ENCODE data around the gene MBOAT7. TPM values are rescaled to one million over a fixed set of nuclear protein-coding genes. Genes with fewer than 3 reads are reported as not detected.
"Not testable (repeated sequence)": the region's sequence is repeated elsewhere in the genome, so short reads cannot be mapped to it uniquely, and the experiment has no call there.

Gene MBOAT7
- total RNA-seq, 1 donor from 2014 or later, result 57.9 TPM

DNA sequence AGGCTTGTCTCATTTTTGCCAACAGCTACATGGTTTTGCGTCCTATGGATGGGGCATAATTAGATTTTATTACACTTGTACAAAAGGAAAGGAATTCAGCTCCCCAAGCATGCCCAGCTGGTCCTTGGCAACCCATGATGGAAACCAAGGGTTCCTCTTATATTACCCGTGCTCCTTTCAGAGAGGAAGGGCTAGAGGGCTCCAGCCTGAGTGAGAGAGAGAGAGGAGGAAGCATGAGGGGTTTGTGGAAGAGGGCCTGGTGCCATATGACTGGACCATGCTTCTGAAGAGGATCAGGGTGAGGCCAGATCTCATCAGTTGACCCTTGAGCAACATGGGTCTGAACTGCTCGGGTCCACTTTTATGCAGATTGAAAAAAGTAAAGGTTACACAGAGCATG lies 7.7 kb upstream of the MBOAT7 start:
- no peak for ATAC-seq
- intact Hi-C loops (cut with DNase I), result no loop called here
- H3K36me3 ChIP-seq, result peaks cover 42% of the 10 kb centered on the region
- H3K27me3 ChIP-seq, result no peaks in the 10 kb centered on the region
- H3K9me3 ChIP-seq, result no peaks in the 10 kb centered on the region
- no peak overlapping the region for H3K27ac ChIP-seq
- H3K4me3 ChIP-seq, result no peak overlapping the region
- TF ChIP-seq, protein P1, sequence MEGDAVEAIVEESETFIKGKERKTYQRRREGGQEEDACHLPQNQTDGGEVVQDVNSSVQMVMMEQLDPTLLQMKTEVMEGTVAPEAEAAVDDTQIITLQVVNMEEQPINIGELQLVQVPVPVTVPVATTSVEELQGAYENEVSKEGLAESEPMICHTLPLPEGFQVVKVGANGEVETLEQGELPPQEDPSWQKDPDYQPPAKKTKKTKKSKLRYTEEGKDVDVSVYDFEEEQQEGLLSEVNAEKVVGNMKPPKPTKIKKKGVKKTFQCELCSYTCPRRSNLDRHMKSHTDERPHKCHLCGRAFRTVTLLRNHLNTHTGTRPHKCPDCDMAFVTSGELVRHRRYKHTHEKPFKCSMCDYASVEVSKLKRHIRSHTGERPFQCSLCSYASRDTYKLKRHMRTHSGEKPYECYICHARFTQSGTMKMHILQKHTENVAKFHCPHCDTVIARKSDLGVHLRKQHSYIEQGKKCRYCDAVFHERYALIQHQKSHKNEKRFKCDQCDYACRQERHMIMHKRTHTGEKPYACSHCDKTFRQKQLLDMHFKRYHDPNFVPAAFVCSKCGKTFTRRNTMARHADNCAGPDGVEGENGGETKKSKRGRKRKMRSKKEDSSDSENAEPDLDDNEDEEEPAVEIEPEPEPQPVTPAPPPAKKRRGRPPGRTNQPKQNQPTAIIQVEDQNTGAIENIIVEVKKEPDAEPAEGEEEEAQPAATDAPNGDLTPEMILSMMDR (IDR thresholded peaks at IDR 0.05), result no peak
- H3K4me1 ChIP-seq, result peaks cover 20% of the 10 kb centered on the region
- DNase-seq, result no peak

DNA sequence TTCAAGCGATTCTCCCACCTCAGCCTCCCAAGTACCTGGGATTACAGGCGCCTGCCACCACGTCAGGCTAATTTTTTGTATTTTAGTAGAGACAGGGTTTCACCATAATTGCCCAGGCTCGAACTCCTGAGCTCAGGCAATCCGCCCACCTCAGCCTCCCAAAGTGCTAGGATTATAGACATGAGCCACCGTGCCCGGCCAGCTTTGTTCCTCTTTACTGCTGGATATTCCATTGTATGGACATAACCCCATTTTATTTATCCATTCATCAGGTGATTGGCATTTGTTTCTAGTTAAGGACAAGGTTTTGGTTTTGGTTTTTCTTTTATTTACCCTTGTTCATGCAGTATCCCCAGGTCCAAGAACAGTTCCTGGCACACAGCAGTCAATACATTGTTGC lies 7.2 kb upstream of the MBOAT7 start:
- ATAC-seq (no peak), DNase-seq (no peak)
- H3K4me3 ChIP-seq, result no peak overlapping the region
- TF ChIP-seq, protein P1 (IDR thresholded peaks at IDR 0.05), result no peak
- intact Hi-C loops (cut with DNase I), result no loop called here
- no peaks in the 10 kb centered on the region for H3K9me3 ChIP-seq
- peaks cover 37% of the 10 kb centered on the region for H3K36me3 ChIP-seq
- peaks cover 20% of the 10 kb centered on the region for H3K4me1 ChIP-seq
- H3K27me3 ChIP-seq, result no peaks in the 10 kb centered on the region
- H3K27ac ChIP-seq, result no peak overlapping the region

DNA sequence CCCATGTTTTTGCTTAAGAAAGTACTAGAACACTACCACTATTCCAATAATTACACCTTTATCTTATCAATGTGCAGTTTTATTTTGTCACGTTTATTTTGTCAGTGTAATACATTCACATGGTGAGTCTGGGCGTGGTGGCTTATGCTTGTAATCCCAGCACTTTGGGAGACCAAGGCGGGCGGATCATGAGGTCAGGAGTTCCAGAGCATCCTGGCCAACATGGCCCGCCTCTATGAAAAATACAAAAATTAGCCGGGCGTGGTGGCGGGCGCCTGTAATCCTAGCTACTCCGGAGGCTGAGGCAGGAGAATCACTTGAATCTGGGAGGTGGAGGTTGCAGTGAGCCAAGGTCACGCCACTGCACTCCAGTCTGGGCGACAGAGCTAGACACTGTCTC lies 5.1 kb upstream of the MBOAT7 start:
- intact Hi-C loops (cut with DNase I), result not testable (repeated sequence)

DNA sequence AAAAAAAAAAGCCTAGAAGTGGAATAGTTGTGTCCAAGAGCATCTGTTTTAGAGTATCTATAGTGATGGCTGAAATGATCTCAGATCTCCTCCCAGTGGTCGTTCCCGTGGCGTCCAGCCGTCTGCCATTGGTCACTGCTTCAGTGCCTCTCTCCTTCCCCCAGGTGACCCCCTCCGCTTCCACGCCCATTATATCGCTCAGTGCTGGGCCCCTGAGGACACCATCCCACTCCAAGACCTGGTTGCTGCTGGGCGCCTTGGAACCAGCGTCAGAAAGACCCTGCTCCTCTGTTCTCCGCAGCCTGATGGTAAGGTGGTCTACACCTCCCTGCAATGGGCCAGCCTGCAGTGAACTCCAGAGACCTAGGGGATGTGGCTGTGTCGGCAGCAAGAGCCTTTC lies 3.6 kb upstream of the MBOAT7 start:
- intact Hi-C loops (cut with DNase I), result no loop called here
- Histone ChIP-seq H3K36me3 (peaks cover 32% of the 10 kb centered on the region), H3K27me3 (no peaks in the 10 kb centered on the region), H3K4me3 (no peak overlapping the region), H3K27ac (no peak overlapping the region), H3K4me1 (peaks cover 20% of the 10 kb centered on the region), H3K9me3 (no peaks in the 10 kb centered on the region)
- DNase-seq (no peak), ATAC-seq (no peak)
- TF ChIP-seq, protein P1 (IDR thresholded peaks at IDR 0.05), result no peak

More for the DNA sequence above, 5.1 kb upstream of the MBOAT7 start:
- not testable (repeated sequence) for ATAC-seq, H3K9me3 ChIP-seq, DNase-seq, H3K4me3 ChIP-seq, H3K27ac ChIP-seq, H3K27me3 ChIP-seq
- H3K36me3 ChIP-seq, result peaks cover 32% of the 10 kb centered on the region
- peaks cover 12% of the 10 kb centered on the region for H3K4me1 ChIP-seq

DNA sequence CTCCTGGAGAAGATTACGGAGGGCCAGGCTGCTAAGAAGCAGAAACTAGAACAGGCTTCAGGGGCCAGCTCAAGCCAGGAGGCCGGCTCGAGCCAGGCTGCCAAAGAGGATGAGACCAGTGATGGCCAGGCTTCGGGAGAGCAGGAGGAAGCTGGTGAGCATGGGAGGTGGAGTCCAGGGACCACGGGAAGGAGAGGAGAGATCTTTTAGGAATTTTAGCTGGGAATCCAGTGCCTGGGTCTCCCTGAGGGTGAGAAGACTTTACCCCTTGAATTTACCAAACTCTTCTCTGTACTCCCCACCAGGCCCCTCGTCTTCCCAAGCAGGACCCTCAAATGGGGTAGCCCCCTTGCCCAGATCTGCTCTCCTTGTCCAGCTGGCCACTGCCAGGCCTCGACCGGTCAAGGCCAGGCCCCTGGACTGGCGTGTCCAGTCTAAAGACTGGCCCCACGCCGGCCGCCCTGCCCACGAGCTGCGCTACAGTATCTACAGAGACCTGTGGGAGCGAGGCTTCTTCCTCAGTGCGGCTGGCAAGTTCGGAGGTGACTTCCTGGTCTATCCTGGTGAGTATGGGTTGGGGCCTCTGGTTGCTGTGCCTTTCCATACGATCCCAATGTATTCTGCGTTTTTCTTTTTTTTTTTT lies 2.6 kb upstream of the MBOAT7 start:
- Histone ChIP-seq H3K27ac (peak overlapping the region; percentile 99), H3K27me3 (no peaks in the 10 kb centered on the region), H3K4me3 (peak overlapping the region; percentile 98), H3K4me1 (peaks cover 21% of the 10 kb centered on the region), H3K9me3 (no peaks in the 10 kb centered on the region), H3K36me3 (peaks cover 38% of the 10 kb centered on the region)
- ATAC-seq (no peak), DNase-seq (no peak)
- intact Hi-C loops (cut with DNase I), result no loop called here
- TF ChIP-seq, protein P1 (IDR thresholded peaks at IDR 0.05), result no peak

DNA sequence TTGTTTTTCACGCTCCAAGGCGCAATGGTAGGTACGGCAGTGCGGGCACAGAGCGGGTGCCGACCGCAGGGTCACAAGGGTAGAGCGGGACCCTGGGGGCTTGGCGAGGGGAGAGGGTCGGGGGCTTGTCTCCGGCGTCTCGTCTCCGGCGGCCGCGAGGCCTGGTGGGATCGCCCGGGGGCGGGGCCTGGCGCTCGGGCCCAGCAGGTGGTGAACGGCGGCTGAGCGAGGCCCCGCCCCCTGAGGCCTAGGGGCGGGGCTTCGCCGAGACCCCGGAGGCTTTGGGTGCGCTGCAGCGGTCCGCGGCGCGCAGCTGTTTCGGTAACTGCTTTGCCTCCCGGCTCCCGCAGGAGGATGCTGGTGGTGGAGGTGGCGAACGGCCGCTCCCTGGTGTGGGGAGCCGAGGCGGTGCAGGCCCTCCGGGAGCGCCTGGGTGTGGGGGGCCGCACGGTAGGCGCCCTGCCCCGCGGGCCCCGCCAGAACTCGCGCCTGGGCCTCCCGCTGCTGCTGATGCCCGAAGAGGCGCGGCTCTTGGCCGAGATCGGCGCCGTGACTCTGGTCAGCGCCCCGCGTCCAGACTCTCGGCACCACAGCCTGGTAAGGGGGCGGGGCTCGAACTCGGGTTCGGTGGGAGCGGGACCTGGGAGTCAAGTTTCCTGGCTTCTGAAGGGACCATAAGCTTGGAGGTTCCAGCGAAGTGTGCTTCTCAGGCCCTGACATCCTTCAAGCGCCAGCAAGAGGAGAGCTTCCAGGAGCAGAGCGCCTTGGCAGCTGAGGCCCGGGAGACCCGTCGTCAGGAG lies 1.8 kb upstream of the MBOAT7 start, which contains the start of gene TSEN34:
Gene TSEN34, plus strand, starts transcription at position 298 of the 800 bp plus-strand sequence. Its CDS starts 57 bp downstream, at position 355.
- no peaks in the 10 kb centered on the region for H3K27me3 ChIP-seq
- H3K4me1 ChIP-seq, result peaks cover 21% of the 10 kb centered on the region
- no peaks in the 10 kb centered on the region for H3K9me3 ChIP-seq
- TF ChIP-seq, protein P1 (IDR thresholded peaks at IDR 0.05), result no peak
- peak within 1 kb of the TSS; percentile 98 for H3K4me3 ChIP-seq
- ATAC-seq (peak; percentile 54), DNase-seq (peak; percentile 95)
- H3K36me3 ChIP-seq, result peaks cover 38% of the 10 kb centered on the region
- intact Hi-C loops (cut with DNase I), result no loop called here
- peak within 1 kb of the TSS; percentile 99 for H3K27ac ChIP-seq
